Transverse colon (tissue), 3 donors: ENCODE measurements around the gene GMFB.

Source experiments
- CTCF ChIP-seq, 5 experiments: fragments of 200-600 bp in 3 of 5; fragments of 450-650 bp in 2 of 5; sonication (generic) in 3 of 5; IDR thresholded peaks; 1 replicate in 2 of 5; 2 replicates in 3 of 5; pipeline ENCODE4 v1.5.1; 2016 to 2017; ENCODE audit warnings: antibody characterized with exemption in 5 of 5, inconsistent platforms in 3 of 5, mild to moderate bottlenecking in 2 of 5, moderate library complexity in 1 of 5
- POLR2A ChIP-seq: fragments of 450-650 bp; IDR thresholded peaks from one replicate; pipeline ENCODE4 v1.6.1; 2016; ENCODE audit warnings: antibody characterized with exemption, mild to moderate bottlenecking, moderate library complexity

- TF ChIP-seq CTCF (IDR thresholded peaks at IDR 0.05), result no peak
- no peak for TF ChIP-seq POLR2A
Measured at GRCh38 chr14:54493293-54493692, 4.5 kb upstream of the GMFB start.
